H9 (cell line): ENCODE results near the gene DBNDD1. TPM values are rescaled to one million over a fixed set of nuclear protein-coding genes. Genes with fewer than 3 reads are reported as not detected.

ENCODE experiments used
- DNase-seq: peaks from one replicate; pipeline ENCODE4 v3.0.0-alpha.2; 2017
- H2AFZ ChIP-seq: one replicate; pipeline ENCODE4 v1.6.1; 2013; ENCODE audit warnings: mild to moderate bottlenecking, low read length, control low read depth, moderate library complexity
- H2AK5ac ChIP-seq: 2 replicates; pipeline ENCODE4 v1.6.1; 2013; ENCODE audit warnings: low read length, control low read depth, mixed read lengths; ENCODE audit not compliant: insufficient read length
- H2BK120ac ChIP-seq: one replicate; pipeline ENCODE4 v1.6.1; 2013; ENCODE audit warnings: low read depth, mild to moderate bottlenecking, low read length, control low read depth, inconsistent platforms; ENCODE audit not compliant: poor library complexity, severe bottlenecking
- H2BK12ac ChIP-seq: 2 replicates; pipeline ENCODE4 v1.6.1; 2013; ENCODE audit warnings: low read length, control low read depth, mixed read lengths, low read depth; ENCODE audit not compliant: insufficient read length
- H2BK15ac ChIP-seq: 2 replicates; pipeline ENCODE4 v1.6.1; 2013; ENCODE audit warnings: low read depth, low read length, control low read depth
- H2BK20ac ChIP-seq: one replicate; pipeline ENCODE4 v1.6.1; 2013; ENCODE audit warnings: low read depth, mild to moderate bottlenecking, low read length, control low read depth, inconsistent platforms; ENCODE audit not compliant: poor library complexity, severe bottlenecking
- H2BK5ac ChIP-seq: 2 replicates; pipeline ENCODE4 v1.6.1; 2013; ENCODE audit warnings: low read length, control low read depth, mixed read lengths; ENCODE audit not compliant: insufficient read length
- H3K14ac ChIP-seq: 2 replicates; pipeline ENCODE4 v1.6.1; 2013; ENCODE audit warnings: low read length, control low read depth; ENCODE audit not compliant: insufficient read depth
- H3K18ac ChIP-seq: 2 replicates; pipeline ENCODE4 v1.6.1; 2013; ENCODE audit warnings: low read depth, mild to moderate bottlenecking, mixed read lengths, low read length, control low read depth; ENCODE audit not compliant: insufficient read length
- H3K23ac ChIP-seq: 2 replicates; pipeline ENCODE4 v1.6.1; 2013; ENCODE audit warnings: low read length, control low read depth, mixed read lengths, low read depth; ENCODE audit not compliant: insufficient read length
- H3K23me2 ChIP-seq: 2 replicates; pipeline ENCODE4 v1.6.1; 2013; ENCODE audit warnings: low read depth, mild to moderate bottlenecking, mixed read lengths, low read length, control low read depth; ENCODE audit not compliant: insufficient read length, poor library complexity, severe bottlenecking
- H3K27ac ChIP-seq: 2 replicates; pipeline ENCODE4 v1.5.1; 2013; ENCODE audit warnings: low read length, control low read depth, mixed read lengths, low read depth; ENCODE audit not compliant: insufficient read length
- H3K27me3 ChIP-seq: 2 replicates; pipeline ENCODE4 v1.6.1; 2013; ENCODE audit warnings: low read length, control low read depth, inconsistent platforms; ENCODE audit not compliant: insufficient read depth
- H3K4ac ChIP-seq: 2 replicates; pipeline ENCODE4 v1.6.1; 2013; ENCODE audit warnings: low read depth, mild to moderate bottlenecking, control low read depth, inconsistent platforms, low read length, moderate library complexity
- H3K4me1 ChIP-seq: 2 replicates; pipeline ENCODE4 v1.6.1; 2013; ENCODE audit warnings: low read length, control low read depth, inconsistent platforms; ENCODE audit not compliant: insufficient read depth
- H3K4me2 ChIP-seq: 2 replicates; pipeline ENCODE4 v1.6.1; 2013; ENCODE audit warnings: low read length, control low read depth, mixed read lengths; ENCODE audit not compliant: insufficient read length, insufficient read depth
- H3K56ac ChIP-seq: 2 replicates; pipeline ENCODE4 v1.6.1; 2013; ENCODE audit warnings: low read depth, mild to moderate bottlenecking, mixed read lengths, low read length, control low read depth; ENCODE audit not compliant: insufficient read length
- H3K79me1 ChIP-seq: 2 replicates; pipeline ENCODE4 v1.6.1; 2013; ENCODE audit warnings: low read depth, mild to moderate bottlenecking, moderate library complexity, low read length, control low read depth, inconsistent platforms; ENCODE audit not compliant: insufficient read depth, poor library complexity, severe bottlenecking
- H3K79me2 ChIP-seq: 2 replicates; pipeline ENCODE4 v1.6.1; 2013; ENCODE audit warnings: low read length, control low read depth, inconsistent platforms; ENCODE audit not compliant: insufficient read depth
- H3K9ac ChIP-seq: 2 replicates; pipeline ENCODE4 v1.6.1; 2013; ENCODE audit warnings: low read length, control low read depth, mixed read lengths; ENCODE audit not compliant: insufficient read length; ENCODE audit errors: extremely low read depth
- H3K9me3 ChIP-seq: one replicate; pipeline ENCODE4 v1.6.1; 2013; ENCODE audit warnings: low read depth, low read length, inconsistent platforms; ENCODE audit not compliant: control insufficient read depth
- H3T11ph ChIP-seq: one replicate; pipeline ENCODE4 v1.6.1; 2013; ENCODE audit warnings: mild to moderate bottlenecking, low read length, control low read depth, inconsistent platforms
- H4K20me1 ChIP-seq: one replicate; pipeline ENCODE4 v1.6.1; 2013; ENCODE audit not compliant: control insufficient read depth, insufficient read length, insufficient read depth
- H4K5ac ChIP-seq: 2 replicates; pipeline ENCODE4 v1.6.1; 2013; ENCODE audit warnings: low read depth, mild to moderate bottlenecking, mixed read lengths, low read length, control low read depth; ENCODE audit not compliant: insufficient read length
- H4K8ac ChIP-seq: replicated peaks from 2 replicates; pipeline ENCODE4 v1.6.1; 2013; ENCODE audit warnings: low read length, control low read depth, mixed read lengths, low read depth; ENCODE audit not compliant: insufficient read length
- H4K91ac ChIP-seq: 2 replicates; pipeline ENCODE4 v1.6.1; 2013; ENCODE audit warnings: low read depth, mild to moderate bottlenecking, moderate library complexity, mixed read lengths, low read length, control low read depth; ENCODE audit not compliant: insufficient read length
- H3K27ac Mint-ChIP-seq, 3 experiments: 2 replicates in 2 of 3; 3 replicates in 1 of 3; pipeline ENCODE4 v1.8.0; 2020 to 2021; ENCODE audit warnings: mixed read lengths in 3 of 3, mild to moderate bottlenecking in 1 of 3, moderate library complexity in 1 of 3
- H3K27me3 Mint-ChIP-seq: 2 replicates; pipeline ENCODE4 v1.8.0; 2021; ENCODE audit warnings: low read depth, mild to moderate bottlenecking, moderate library complexity, mixed read lengths
- H3K36me3 Mint-ChIP-seq, 3 experiments: 2 replicates in 2 of 3; 3 replicates in 1 of 3; pipeline ENCODE4 v1.8.0; 2020 to 2021; ENCODE audit warnings: low read depth in 3 of 3, mixed read lengths in 3 of 3; ENCODE audit not compliant: insufficient read depth in 1 of 3
- H3K4me1 Mint-ChIP-seq, 2 experiments: 2 replicates each; pipeline ENCODE4 v1.8.0; 2020; ENCODE audit warnings: mixed read lengths in 2 of 2
- H3K4me3 Mint-ChIP-seq, 2 experiments: 2 replicates in 1 of 2; 3 replicates in 1 of 2; pipeline ENCODE4 v1.8.0; 2020 to 2021; ENCODE audit warnings: mild to moderate bottlenecking in 2 of 2, mixed read lengths in 2 of 2, moderate library complexity in 1 of 2
- H3K9me3 Mint-ChIP-seq, 2 experiments: 2 replicates in 1 of 2; 3 replicates in 1 of 2; pipeline ENCODE4 v1.8.0; 2020; ENCODE audit warnings: mild to moderate bottlenecking in 2 of 2, mixed read lengths in 2 of 2, moderate library complexity in 1 of 2
- WGBS: extraction: QIAGEN DNeasy Blood & Tissue Kit; methylation state at CpG from one replicate; pipeline ENCODE4 v1.1.7; 2013; ENCODE audit warnings: missing lambda C conversion rate, low lambda C conversion rate, mixed read lengths; ENCODE audit not compliant: insufficient read length; ENCODE audit errors: extremely low coverage; 5-methylcytosine and 5-hydroxymethylcytosine counted together
- total RNA-seq: library from RNA; stranded (reverse); gene quantifications from 2 replicates; pipeline ENCODE4 v1.2.1, GENCODE V29; 2021
- TF ChIP-seq, protein P1 (sequence below): fragments of 200-600 bp; sonication (generic); conservative IDR thresholded peaks from 3 replicates; pipeline ENCODE4 v1.8.0; 2021; ENCODE audit warnings: antibody characterized with exemption, mild to moderate bottlenecking

The DBNDD1 gene
- total RNA-seq, 1 experiment from 2014 or later: 87.3 TPM

DNA sequence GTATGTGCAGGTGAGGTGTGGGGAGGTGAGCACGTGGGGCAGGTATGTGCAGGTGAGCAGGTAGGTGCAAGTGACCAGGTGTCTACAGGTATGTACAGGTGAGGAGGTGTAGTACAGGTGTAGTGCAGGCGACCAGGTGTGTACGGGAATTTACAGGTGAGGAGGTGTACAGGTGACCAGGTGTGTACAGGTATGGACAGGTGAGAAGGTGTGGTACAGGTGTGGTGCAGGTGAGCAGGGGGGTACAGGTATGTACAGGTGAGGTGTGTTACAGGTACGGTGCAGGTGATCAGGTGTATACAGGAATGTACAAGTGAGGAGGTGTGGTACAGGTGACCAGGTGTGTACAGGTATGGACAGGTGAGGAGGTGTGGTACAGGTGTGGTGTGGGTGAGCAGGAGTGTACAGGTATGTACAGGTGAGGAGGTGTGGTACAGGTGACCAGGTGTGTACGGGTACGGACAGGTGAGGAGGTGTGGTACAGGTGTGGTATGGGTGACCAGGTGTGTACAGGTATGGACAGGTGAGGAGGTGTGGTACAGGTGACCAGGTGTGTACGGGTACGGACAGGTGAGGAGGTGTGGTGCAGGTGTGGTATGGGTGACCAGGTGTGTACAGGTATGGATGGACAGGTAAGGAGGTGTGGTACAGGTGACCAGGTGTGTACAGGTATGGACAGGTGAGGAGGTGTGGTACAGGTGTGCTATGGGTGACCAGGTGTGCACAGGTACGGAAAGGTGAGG, 12.8 kb upstream of the DBNDD1 start:
- no peak overlapping the region for H3K9ac ChIP-seq
- H3K18ac ChIP-seq: no peak overlapping the region
- H2AK5ac ChIP-seq: no peak overlapping the region
- no peak overlapping the region for H2BK15ac ChIP-seq
- H3K9me3 ChIP-seq: no peaks in the 10 kb centered on the region
- H3K27ac ChIP-seq: no peak overlapping the region
- no peak overlapping the region for H3K4me3 Mint-ChIP-seq
- H3K36me3 Mint-ChIP-seq: peaks cover 19 to 50% (median 45%) of the 10 kb centered on the region in 3 experiments
- H2BK12ac ChIP-seq: no peak overlapping the region
- no peaks in the 10 kb centered on the region for H3K9me3 Mint-ChIP-seq
- H3K79me2 ChIP-seq: no peaks in the 10 kb centered on the region
- no peaks in the 10 kb centered on the region for H3K27me3 ChIP-seq
- H3K23ac ChIP-seq: no peak overlapping the region
- H3K4me1 Mint-ChIP-seq: peaks cover 27 to 34% of the 10 kb centered on the region in 2 experiments
- H4K8ac ChIP-seq: no peak overlapping the region
- H3K27me3 Mint-ChIP-seq: no peaks in the 10 kb centered on the region
- no peak overlapping the region for H3K4me2 ChIP-seq
- no peak overlapping the region for H3K14ac ChIP-seq
- peaks cover 2% of the 10 kb centered on the region; the same call in 1 of the 2 replicates for H3K4me1 ChIP-seq
- H2BK120ac ChIP-seq: no peak overlapping the region
- no peak overlapping the region for H3K56ac ChIP-seq
- no peak overlapping the region for H2AFZ ChIP-seq
- no peak overlapping the region for H3T11ph ChIP-seq
- TF ChIP-seq, protein P1, sequence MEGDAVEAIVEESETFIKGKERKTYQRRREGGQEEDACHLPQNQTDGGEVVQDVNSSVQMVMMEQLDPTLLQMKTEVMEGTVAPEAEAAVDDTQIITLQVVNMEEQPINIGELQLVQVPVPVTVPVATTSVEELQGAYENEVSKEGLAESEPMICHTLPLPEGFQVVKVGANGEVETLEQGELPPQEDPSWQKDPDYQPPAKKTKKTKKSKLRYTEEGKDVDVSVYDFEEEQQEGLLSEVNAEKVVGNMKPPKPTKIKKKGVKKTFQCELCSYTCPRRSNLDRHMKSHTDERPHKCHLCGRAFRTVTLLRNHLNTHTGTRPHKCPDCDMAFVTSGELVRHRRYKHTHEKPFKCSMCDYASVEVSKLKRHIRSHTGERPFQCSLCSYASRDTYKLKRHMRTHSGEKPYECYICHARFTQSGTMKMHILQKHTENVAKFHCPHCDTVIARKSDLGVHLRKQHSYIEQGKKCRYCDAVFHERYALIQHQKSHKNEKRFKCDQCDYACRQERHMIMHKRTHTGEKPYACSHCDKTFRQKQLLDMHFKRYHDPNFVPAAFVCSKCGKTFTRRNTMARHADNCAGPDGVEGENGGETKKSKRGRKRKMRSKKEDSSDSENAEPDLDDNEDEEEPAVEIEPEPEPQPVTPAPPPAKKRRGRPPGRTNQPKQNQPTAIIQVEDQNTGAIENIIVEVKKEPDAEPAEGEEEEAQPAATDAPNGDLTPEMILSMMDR: no peak
- H3K4ac ChIP-seq: no peak overlapping the region
- no CpG with 5 or more reads among the region's 9 CpGs for WGBS
- DNase-seq: no peak
- H3K27ac Mint-ChIP-seq: no peak overlapping the region
- no peak overlapping the region for H4K5ac ChIP-seq
- H3K23me2 ChIP-seq: no peaks in the 10 kb centered on the region
- no peaks in the 10 kb centered on the region for H3K79me1 ChIP-seq
- no peak overlapping the region for H4K91ac ChIP-seq
- H2BK20ac ChIP-seq: no peak overlapping the region
- H2BK5ac ChIP-seq: no peak overlapping the region
- H4K20me1 ChIP-seq: no peaks in the 10 kb centered on the region
